Skeletal muscle satellite cell (primary cell): Measurements from ENCODE around the gene AOPEP.

Experiments
- H3K27me3 ChIP-seq: 2 replicates; pipeline ENCODE4 v1.7.0; 2013; ENCODE audit warnings: low read length; ENCODE audit not compliant: control insufficient read depth, insufficient read depth
- H3K36me3 ChIP-seq: 2 replicates; pipeline ENCODE4 v1.7.0; 2013; ENCODE audit warnings: mild to moderate bottlenecking, control low read depth, low read length; ENCODE audit not compliant: insufficient read depth
- H3K4me1 ChIP-seq: 2 replicates; pipeline ENCODE4 v1.7.0; 2013; ENCODE audit warnings: low read length; ENCODE audit not compliant: control insufficient read depth, insufficient read depth
- H3K4me2 ChIP-seq: 2 replicates; pipeline ENCODE4 v1.7.0; 2013; ENCODE audit warnings: mild to moderate bottlenecking, low read length
- H3K4me3 ChIP-seq: 2 replicates; pipeline ENCODE4 v1.7.0; 2013; ENCODE audit warnings: low read length
- H3K9ac ChIP-seq: 2 replicates; pipeline ENCODE4 v1.7.0; 2013; ENCODE audit warnings: mild to moderate bottlenecking, low read depth, low read length, moderate library complexity
- H3K9me3 ChIP-seq: replicated peaks from 2 replicates; pipeline ENCODE4 v1.7.0; 2013; ENCODE audit warnings: mild to moderate bottlenecking, control low read depth, low read length

The AOPEP gene

GRCh38 chr9:94696545-94696944, 30.0 kb upstream of the AOPEP start:
- no peaks in the 10 kb centered on the region for H3K27me3 ChIP-seq
- H3K36me3 ChIP-seq = no peaks in the 10 kb centered on the region
- H3K9ac ChIP-seq = no peak overlapping the region
- peaks cover 4% of the 10 kb centered on the region for H3K4me1 ChIP-seq
- no peak overlapping the region for H3K4me2 ChIP-seq
- no peak overlapping the region for H3K4me3 ChIP-seq
- H3K9me3 ChIP-seq = no peaks in the 10 kb centered on the region

GRCh38 chr9:94697972-94698581, 28.4 kb upstream of the AOPEP start:
- no peak overlapping the region for H3K4me2 ChIP-seq
- H3K27me3 ChIP-seq = peaks cover under 1% of the 10 kb centered on the region
- H3K36me3 ChIP-seq = no peaks in the 10 kb centered on the region
- no peak overlapping the region for H3K9ac ChIP-seq
- H3K9me3 ChIP-seq = no peaks in the 10 kb centered on the region
- peaks cover 4% of the 10 kb centered on the region for H3K4me1 ChIP-seq
- no peak overlapping the region for H3K4me3 ChIP-seq

DNA sequence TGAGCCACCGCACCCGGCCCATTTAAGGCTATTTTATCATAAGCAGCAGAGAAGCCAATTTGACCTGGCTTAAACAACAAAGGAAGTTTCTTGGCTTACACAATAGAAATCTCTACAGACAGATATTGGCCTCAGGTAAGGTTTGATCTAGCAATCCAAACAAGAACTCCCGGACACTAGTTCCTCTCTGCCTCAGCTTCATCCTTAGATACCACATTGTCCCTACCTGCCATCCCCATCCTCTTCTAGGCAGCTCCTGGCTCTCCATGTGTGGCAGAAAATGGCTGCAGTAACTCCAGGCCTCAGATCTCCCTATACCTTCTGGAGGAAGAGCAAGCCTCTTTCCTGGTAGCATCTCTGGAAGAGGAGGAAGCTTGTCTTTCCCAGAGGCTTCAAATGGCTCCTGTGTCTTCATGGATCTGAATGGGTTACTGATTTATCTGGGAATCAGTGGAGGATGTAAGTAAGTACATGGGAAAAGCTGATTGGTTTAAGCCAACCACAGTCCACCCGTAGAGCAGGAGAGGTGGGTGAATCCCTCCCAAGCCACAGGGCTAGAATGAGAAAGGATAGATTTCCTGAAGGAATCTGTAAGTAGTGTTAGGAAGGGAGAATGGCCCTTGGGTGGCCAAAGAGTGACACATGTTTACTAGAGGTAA, 26.7 kb upstream of the AOPEP start:
- Histone ChIP-seq H3K4me3 (no peak overlapping the region), H3K27me3 (peaks cover 14% of the 10 kb centered on the region), H3K9ac (no peak overlapping the region), H3K9me3 (no peaks in the 10 kb centered on the region), H3K4me2 (no peak overlapping the region), H3K4me1 (peaks cover 4% of the 10 kb centered on the region), H3K36me3 (no peaks in the 10 kb centered on the region)

- Histone ChIP-seq H3K27me3 (peaks cover 20% of the 10 kb centered on the region), H3K4me3 (no peak overlapping the region), H3K36me3 (no peaks in the 10 kb centered on the region), H3K4me2 (no peak overlapping the region), H3K9me3 (no peaks in the 10 kb centered on the region), H3K9ac (no peak overlapping the region), H3K4me1 (peaks cover 4% of the 10 kb centered on the region)
Observed at GRCh38 chr9:94700445-94700844, 26.1 kb upstream of the AOPEP start.

DNA sequence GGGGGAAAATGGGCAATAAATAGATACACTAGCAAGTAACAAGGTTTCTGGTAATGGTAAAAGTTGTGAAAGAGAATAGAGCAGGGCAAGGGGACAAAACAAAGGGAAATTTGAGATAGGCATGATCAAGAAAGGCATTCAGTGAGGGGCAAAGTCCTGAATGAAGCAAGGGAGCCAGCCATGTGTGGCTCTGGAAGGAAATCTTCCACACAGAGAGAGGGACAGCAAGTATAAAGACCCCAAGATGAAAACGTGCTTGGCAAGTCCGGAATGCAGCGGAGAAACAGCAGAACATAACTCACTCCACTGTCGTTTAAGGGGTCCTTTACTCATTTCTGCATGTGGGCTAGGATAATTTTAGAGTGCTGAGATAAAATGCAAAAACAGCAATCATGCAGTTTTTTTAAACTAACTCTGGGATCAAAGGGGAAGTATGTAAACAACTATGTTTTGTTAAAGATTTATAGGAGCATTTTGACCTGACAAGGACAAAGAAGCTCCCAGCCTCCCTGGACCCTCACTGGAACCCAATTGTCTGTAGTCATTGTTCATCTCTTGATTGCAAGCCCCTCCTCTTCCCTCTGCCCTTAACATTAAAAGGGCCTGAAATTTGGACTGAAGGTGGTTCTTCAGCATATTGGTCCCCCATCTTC, 22.9 kb upstream of the AOPEP start:
- Histone ChIP-seq H3K4me2 (no peak overlapping the region), H3K4me1 (no peaks in the 10 kb centered on the region), H3K36me3 (no peaks in the 10 kb centered on the region), H3K9ac (no peak overlapping the region), H3K4me3 (no peak overlapping the region), H3K9me3 (no peaks in the 10 kb centered on the region), H3K27me3 (peaks cover 27% of the 10 kb centered on the region)

DNA sequence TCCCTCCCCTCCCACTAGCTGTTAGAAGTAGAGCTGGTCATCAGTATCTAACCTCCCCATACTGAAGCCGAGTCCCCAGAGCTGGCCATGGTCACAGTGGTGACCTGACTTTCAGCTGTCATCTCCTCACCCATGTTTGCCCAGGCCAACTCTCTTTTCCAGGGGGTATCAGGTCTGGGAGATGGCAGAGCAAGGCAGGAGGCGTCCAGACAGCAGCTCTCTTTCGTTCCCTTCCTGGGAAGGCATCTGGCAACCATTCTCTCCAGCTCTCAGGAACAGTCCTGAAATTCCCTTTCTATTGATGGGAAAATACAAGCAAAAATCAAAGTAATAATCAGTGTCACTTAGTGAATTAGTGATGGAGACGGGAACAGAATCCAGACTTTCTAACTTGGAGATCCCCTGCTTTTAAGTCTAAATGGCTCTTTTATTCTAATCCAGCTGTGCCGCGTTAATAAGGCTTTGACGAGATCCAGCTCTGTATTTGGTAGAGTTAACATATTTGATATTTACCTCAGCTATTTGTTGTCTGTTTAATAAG, 21.3 kb upstream of the AOPEP start:
- Histone ChIP-seq H3K4me3 (no peak overlapping the region), H3K9ac (no peak overlapping the region), H3K27me3 (peaks cover 27% of the 10 kb centered on the region), H3K36me3 (no peaks in the 10 kb centered on the region), H3K4me1 (no peaks in the 10 kb centered on the region), H3K9me3 (no peaks in the 10 kb centered on the region), H3K4me2 (no peak overlapping the region)

- no peaks in the 10 kb centered on the region for H3K4me1 ChIP-seq
- no peak overlapping the region for H3K4me3 ChIP-seq
- no peaks in the 10 kb centered on the region for H3K36me3 ChIP-seq
- H3K27me3 ChIP-seq = peaks cover 31% of the 10 kb centered on the region
- H3K4me2 ChIP-seq = no peak overlapping the region
- no peak overlapping the region for H3K9ac ChIP-seq
- no peaks in the 10 kb centered on the region for H3K9me3 ChIP-seq
Observed at GRCh38 chr9:94706922-94707321, 19.6 kb upstream of the AOPEP start.

DNA sequence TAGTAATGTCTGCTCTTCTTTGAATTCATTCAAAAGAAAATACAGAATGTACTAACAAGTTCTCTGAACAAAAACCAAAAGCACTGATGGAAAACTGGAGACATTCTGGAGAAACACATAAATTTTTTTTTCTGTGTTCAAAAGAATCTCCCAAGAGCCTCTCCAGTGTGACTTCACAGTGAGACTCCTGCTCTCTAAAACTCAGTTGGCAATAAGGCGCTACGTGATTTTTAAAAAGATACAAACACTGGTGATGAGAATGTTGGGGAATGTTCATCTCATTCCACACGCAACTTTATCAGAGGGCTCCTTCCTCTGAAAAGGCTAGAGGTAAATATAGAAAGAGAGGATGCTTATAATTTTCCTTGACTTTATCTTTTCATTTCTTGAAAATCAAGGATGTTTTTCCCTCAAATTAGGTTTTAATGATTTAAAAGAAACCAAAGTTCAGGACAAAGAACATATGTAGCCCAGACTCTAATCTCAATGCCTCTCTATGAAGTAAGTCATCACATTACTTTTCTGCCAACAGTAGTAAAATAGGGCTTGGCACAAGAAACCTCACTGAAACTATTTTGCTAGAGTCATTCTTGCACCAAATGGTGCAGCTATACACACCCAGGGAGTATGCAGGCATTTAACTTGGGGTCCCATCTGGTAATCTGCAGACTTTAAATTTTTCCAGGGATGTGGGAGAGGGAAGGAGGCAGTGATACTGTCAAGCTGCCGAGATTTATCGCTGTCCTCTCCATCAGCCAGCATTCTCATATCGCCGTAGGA, 12.9 kb upstream of the AOPEP start:
- peaks cover 4% of the 10 kb centered on the region for H3K4me1 ChIP-seq
- no peak overlapping the region for H3K4me3 ChIP-seq
- no peak overlapping the region for H3K4me2 ChIP-seq
- no peaks in the 10 kb centered on the region for H3K36me3 ChIP-seq
- H3K9me3 ChIP-seq = no peaks in the 10 kb centered on the region
- no peak overlapping the region for H3K9ac ChIP-seq
- peaks cover 25% of the 10 kb centered on the region for H3K27me3 ChIP-seq

DNA sequence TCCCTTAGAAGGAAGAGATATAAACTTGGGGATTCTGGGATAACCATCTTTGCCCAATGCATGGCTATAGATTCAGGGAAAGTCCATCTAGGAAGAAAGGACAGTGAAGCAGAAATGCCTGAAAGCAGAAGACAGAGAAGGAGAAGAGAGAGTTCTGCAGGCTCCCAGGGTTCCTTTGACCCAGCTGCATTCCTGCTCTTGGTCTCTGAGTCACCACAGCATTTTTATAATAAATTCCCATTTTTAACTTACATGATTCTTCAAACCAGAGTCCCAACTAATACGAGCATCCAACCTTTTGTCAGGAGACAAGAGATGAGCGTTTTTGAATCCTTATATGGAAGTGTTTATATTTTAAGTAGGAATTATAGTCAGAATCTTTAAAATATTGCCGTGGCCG, 12.0 kb upstream of the AOPEP start:
- Histone ChIP-seq H3K4me3 (no peak overlapping the region), H3K9ac (no peak overlapping the region), H3K36me3 (no peaks in the 10 kb centered on the region), H3K4me1 (peaks cover 4% of the 10 kb centered on the region), H3K4me2 (no peak overlapping the region), H3K9me3 (no peaks in the 10 kb centered on the region), H3K27me3 (peaks cover 25% of the 10 kb centered on the region)

DNA sequence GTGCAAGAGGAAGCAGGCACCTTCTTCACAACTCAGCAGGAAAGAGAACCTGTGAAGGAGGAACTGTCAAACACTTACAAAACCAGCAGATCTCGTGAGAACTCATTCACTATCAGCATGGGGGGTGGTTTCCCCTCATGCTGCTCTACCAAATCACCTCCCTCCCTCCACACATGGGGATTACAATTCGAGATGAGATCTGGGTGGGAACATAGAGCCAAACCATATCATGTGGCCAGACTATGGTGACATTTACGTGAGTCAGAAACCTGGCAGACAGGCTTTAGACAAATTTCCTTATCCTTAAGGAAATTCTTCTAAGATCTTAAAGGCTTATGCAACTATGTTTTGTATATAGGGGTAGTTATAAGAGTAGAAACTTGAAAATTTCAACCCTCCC, 8.7 kb upstream of the AOPEP start:
- no peak overlapping the region for H3K4me2 ChIP-seq
- no peaks in the 10 kb centered on the region for H3K9me3 ChIP-seq
- no peak overlapping the region for H3K4me3 ChIP-seq
- H3K4me1 ChIP-seq = peaks cover 4% of the 10 kb centered on the region
- H3K27me3 ChIP-seq = peaks cover 13% of the 10 kb centered on the region
- H3K9ac ChIP-seq = no peak overlapping the region
- no peaks in the 10 kb centered on the region for H3K36me3 ChIP-seq

- no peaks in the 10 kb centered on the region for H3K36me3 ChIP-seq
- H3K27me3 ChIP-seq = peaks cover 6% of the 10 kb centered on the region
- peaks cover 4% of the 10 kb centered on the region for H3K4me1 ChIP-seq
- no peak overlapping the region for H3K4me2 ChIP-seq
- H3K9ac ChIP-seq = no peak overlapping the region
- H3K4me3 ChIP-seq = no peak overlapping the region
- H3K9me3 ChIP-seq = no peaks in the 10 kb centered on the region
Observed at GRCh38 chr9:94718936-94719335, 7.6 kb upstream of the AOPEP start.
